Naive thymus-derived CD8-positive, alpha-beta T cell (primary cell): ENCODE results near the gene OSTF1. TPM values are rescaled to one million over a fixed set of nuclear protein-coding genes. Genes with fewer than 3 reads are reported as not detected.

Experiments
- ATAC-seq, 2 donors: fragments of 150-1000 bp; cut with Tn5 transposase in 1 of 2; sonication (Bioruptor Pico), chemical (Tn5 transposase) in 1 of 2; 1 replicate in 1 of 2; 2 replicates in 1 of 2; pipeline ENCODE4 v1.10.0; 2021; ENCODE audit warnings: mild to moderate bottlenecking in 2 of 2, moderate library complexity in 2 of 2
- POLR2A ChIA-PET: fragments of 350-600 bp; sonication (Branson Sonifier 250); formaldehyde crosslinking; loops from one replicate; lab custom pipeline; 2021; ENCODE audit warnings: antibody characterized with exemption; lab: Charles Lee
- DNase-seq, 10 donors: peaks; one replicate each; pipeline versions ENCODE4 v3.0.0 to v3.0.0-alpha.2; 2020 to 2022
- H3K27ac Mint-ChIP-seq, 10 donors: one replicate each; pipeline ENCODE4 v1.8.0; 2020 to 2022; ENCODE audit warnings: mild to moderate bottlenecking in 10 of 10, mixed read lengths in 10 of 10, moderate library complexity in 4 of 10, inconsistent platforms in 1 of 10
- H3K27me3 Mint-ChIP-seq, 5 donors: one replicate each; pipeline ENCODE4 v1.8.0; 2021 to 2022; ENCODE audit warnings: mixed read lengths in 5 of 5
- H3K36me3 Mint-ChIP-seq, 3 donors: one replicate each; pipeline ENCODE4 v1.8.0; 2020 to 2022; ENCODE audit warnings: mixed read lengths in 3 of 3, mild to moderate bottlenecking in 2 of 3, inconsistent platforms in 1 of 3
- H3K4me1 Mint-ChIP-seq, 4 donors: one replicate each; pipeline ENCODE4 v1.8.0; 2021 to 2022; ENCODE audit warnings: mixed read lengths in 4 of 4
- H3K4me3 Mint-ChIP-seq, 10 donors: one replicate each; pipeline ENCODE4 v1.8.0; 2020 to 2022; ENCODE audit warnings: mild to moderate bottlenecking in 10 of 10, mixed read lengths in 10 of 10, moderate library complexity in 6 of 10, inconsistent platforms in 1 of 10
- H3K9me3 Mint-ChIP-seq, 9 donors: one replicate each; pipeline ENCODE4 v1.8.0; 2020 to 2022; ENCODE audit warnings: mixed read lengths in 9 of 9, mild to moderate bottlenecking in 3 of 9, inconsistent platforms in 1 of 9, moderate library complexity in 1 of 9
- polyA plus RNA-seq, 3 donors: library from polyadenylated mRNA; unstranded; fragments of 300-500 nt; fragmentation: Illumina TruSeq; gene quantifications; one replicate each; pipeline ENCODE4 v1.2.3, GENCODE V29; 2021
- total RNA-seq, 8 experiments: library from RNA in 2 of 8; stranded (reverse) in 2 of 8; gene quantifications; one replicate each; pipeline ENCODE4 v1.2.3 and lab custom pipeline; 2021 to 2026

The OSTF1 gene
- total and polyA plus RNA-seq, 5 experiments from 2014 or later, result 51.6 to 151 (median 131) TPM

DNA sequence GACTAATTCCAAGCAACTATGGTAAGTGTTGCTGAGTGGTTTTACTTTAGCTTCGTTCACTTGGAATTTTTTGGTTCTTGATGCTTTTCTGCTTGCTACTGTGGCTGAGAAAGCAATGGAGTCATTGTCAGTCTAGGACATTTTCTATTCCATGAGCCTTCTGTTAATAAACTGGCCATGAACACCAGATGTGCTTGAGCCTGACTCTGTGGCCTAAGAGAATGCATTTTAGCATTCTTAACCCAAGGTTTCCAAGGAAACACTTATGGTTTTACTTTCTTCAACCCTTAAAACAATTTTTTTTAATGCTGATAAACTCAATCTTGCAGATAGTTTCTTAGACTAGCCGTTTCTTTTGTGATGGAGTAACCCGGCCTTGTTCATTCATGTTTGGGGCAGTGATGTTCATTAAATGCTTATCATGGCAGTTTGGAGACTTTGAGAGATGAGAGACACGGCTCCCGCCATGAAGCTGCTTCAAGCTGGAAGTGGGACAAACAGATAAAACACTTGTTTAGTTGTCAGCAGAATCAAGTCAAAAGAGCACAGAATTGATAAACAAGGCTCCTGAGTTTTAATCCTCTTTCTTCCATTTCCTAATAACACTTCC lies 42.4 kb downstream of the OSTF1 start:
- H3K4me1 Mint-ChIP-seq, result peaks cover 6 to 38% (median 31%) of the 10 kb centered on the region in 4 donors
- POLR2A ChIA-PET, result no interaction called here
- no peaks in the 10 kb centered on the region for H3K9me3 Mint-ChIP-seq

GRCh38 chr9:75131700-75132099 lies 43.4 kb downstream of the OSTF1 start:
- Mint-ChIP-seq H3K4me3 (no peak overlapping the region), H3K4me1 (peaks cover 6 to 32% (median 28%) of the 10 kb centered on the region in 4 donors), H3K9me3 (no peaks in the 10 kb centered on the region), H3K36me3 (peaks cover 26 to 81% (median 46%) of the 10 kb centered on the region in 3 donors), H3K27me3 (no peaks in the 10 kb centered on the region), H3K27ac (peak overlapping the region; percentile 0 to 88 (median 50))
- POLR2A ChIA-PET, result no interaction called here
- DNase-seq (no peak), ATAC-seq (no peak)

More for the DNA sequence above, 42.4 kb downstream of the OSTF1 start:
- DNase-seq, result no peak
- H3K36me3 Mint-ChIP-seq, result peaks cover 21 to 74% (median 39%) of the 10 kb centered on the region in 3 donors
- no peak for ATAC-seq
- no peaks in the 10 kb centered on the region for H3K27me3 Mint-ChIP-seq
- H3K27ac Mint-ChIP-seq, result peak overlapping the region in 8 of 10 donors; percentile 2 to 63 (median 48)
- no peak overlapping the region for H3K4me3 Mint-ChIP-seq

DNA sequence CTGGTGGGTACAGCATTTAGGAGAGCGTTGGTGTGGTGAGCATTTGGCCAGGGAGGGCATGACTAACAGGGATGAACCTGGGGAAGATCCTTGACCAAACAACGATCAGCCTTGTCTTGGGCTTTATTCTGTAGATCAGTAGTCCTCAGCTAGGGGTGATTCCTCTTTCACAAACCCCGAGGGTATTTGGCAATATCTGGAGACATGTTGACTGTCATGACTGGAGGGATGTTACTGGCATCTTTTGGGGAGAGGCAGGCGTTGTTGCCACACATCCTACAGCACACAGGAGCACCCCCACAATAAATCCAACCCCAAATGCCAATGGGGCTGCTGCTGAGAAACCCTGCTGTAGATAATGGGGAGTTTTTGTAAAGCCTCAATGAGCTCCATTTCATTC lies 43.9 kb downstream of the OSTF1 start:
- no peaks in the 10 kb centered on the region for H3K27me3 Mint-ChIP-seq
- H3K4me3 Mint-ChIP-seq, result no peak overlapping the region
- H3K27ac Mint-ChIP-seq, result peak overlapping the region; percentile 0 to 88 (median 50)
- ATAC-seq, result no peak
- H3K4me1 Mint-ChIP-seq, result peaks cover 8 to 33% (median 29%) of the 10 kb centered on the region in 4 donors
- POLR2A ChIA-PET, result no interaction called here
- DNase-seq, result no peak
- no peaks in the 10 kb centered on the region for H3K9me3 Mint-ChIP-seq
- H3K36me3 Mint-ChIP-seq, result peaks cover 31 to 86% (median 50%) of the 10 kb centered on the region in 3 donors

DNA sequence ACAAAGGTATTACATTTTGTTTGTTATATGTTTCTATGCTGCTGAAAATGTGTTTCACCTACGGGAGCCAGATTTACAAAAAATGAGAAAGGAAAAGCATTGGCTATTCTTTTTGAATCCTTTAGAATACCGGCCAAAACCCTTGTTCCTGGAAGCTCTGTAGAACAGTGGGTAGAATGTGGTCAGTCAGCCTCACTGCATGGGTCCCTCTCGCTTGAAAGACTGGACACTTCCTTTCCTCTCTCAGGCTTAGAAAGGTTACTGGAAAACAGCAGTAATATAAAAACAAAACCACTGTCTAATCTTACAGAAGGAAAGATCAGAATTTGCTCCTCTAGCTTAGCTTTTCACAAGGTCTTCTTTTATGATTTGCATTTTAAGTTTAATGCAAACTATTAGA lies 45.1 kb downstream of the OSTF1 start:
- Mint-ChIP-seq H3K36me3 (peaks cover 32 to 84% (median 52%) of the 10 kb centered on the region in 3 donors), H3K27me3 (no peaks in the 10 kb centered on the region), H3K4me3 (no peak overlapping the region), H3K27ac (peak overlapping the region in 9 of 10 donors; percentile 30 to 89 (median 62)), H3K9me3 (no peaks in the 10 kb centered on the region), H3K4me1 (peaks cover 16 to 45% (median 34%) of the 10 kb centered on the region in 4 donors)
- POLR2A ChIA-PET, result interaction anchor here (0.7 kb wide), 1 partner anchor 45 kb away, joined by 3 read pairs; the partner anchor contains the start of gene OSTF1
- DNase-seq (no peak), ATAC-seq (no peak)

DNA sequence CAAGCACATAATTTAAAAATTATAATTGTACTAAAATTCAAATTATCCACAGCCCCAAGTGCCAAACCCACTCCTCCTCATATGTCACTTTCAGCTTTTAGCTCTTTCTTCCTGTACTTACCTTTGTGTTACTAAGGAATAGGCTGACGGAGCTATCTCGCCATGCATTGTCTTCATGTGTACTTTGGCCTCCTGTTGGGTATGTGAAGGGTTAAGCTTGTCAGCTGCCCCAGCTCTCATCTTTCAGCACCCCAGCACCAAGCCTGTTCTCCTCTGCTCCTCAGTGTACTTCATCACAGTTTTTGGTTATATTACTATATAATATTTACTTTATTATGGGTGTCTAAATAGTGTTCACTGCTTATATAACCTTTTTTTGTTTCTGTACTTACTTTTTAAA lies 46.2 kb downstream of the OSTF1 start:
- DNase-seq (no peak), ATAC-seq (no peak)
- Mint-ChIP-seq H3K9me3 (no peaks in the 10 kb centered on the region), H3K4me1 (peaks cover 20 to 56% (median 39%) of the 10 kb centered on the region in 4 donors), H3K27ac (peak overlapping the region in 7 of 10 donors; percentile 19 to 73 (median 53)), H3K27me3 (no peaks in the 10 kb centered on the region), H3K4me3 (no peak overlapping the region), H3K36me3 (peaks cover 32 to 76% (median 44%) of the 10 kb centered on the region in 3 donors)
- POLR2A ChIA-PET, result interaction anchor here (0.5 to 0.7 kb wide), 3 partner anchors 18 to 47 kb away, joined by 3 to 5 read pairs (median 3); partner anchors contain the start of gene NMRK1

GRCh38 chr9:75138260-75139040 lies 50.1 kb downstream of the OSTF1 start:
- Mint-ChIP-seq H3K4me1 (peaks cover 30 to 61% (median 59%) of the 10 kb centered on the region in 4 donors), H3K9me3 (peaks cover 0 to 2% (median 0%) of the 10 kb centered on the region in 9 donors), H3K27me3 (no peaks in the 10 kb centered on the region), H3K36me3 (peaks cover 31 to 69% (median 45%) of the 10 kb centered on the region in 3 donors), H3K4me3 (peak overlapping the region in 8 of 10 donors; percentile 21 to 73 (median 46)), H3K27ac (peak overlapping the region; percentile 22 to 92 (median 88))
- ATAC-seq (peak; percentile 37 to 73), DNase-seq (no peak)
- POLR2A ChIA-PET, result interaction anchor here (0.5 to 1.8 kb wide), 5 partner anchors 7 to 110 kb away, joined by 3 to 6 read pairs (median 3); no protein-coding TSS in a partner anchor

DNA sequence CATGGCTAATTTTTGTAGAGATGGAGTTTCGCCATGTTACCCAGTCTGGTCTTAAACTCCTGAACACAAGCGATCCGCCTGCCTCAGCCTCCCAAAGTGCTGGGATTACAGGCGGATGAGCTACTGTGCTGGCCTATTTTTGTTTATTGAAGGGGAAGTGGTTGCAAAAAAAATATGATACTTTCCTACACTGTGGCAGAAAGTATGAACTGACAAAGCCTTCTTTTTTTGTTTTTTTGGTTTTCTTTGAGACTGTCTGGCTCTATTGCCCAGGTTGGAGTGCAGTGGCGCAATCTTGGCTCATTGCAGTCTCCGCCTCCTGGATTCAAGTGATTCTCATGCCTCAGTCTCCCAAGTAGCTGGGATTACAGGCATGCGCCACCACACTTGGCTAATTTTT lies 50.9 kb downstream of the OSTF1 start:
- ATAC-seq (no peak), DNase-seq (no peak)
- Mint-ChIP-seq H3K4me1 (peaks cover 33 to 66% (median 64%) of the 10 kb centered on the region in 4 donors), H3K9me3 (peaks cover 0 to 9% (median 3%) of the 10 kb centered on the region in 9 donors), H3K4me3 (peak overlapping the region in 8 of 10 donors; percentile 21 to 73 (median 46)), H3K27me3 (no peaks in the 10 kb centered on the region), H3K27ac (peak overlapping the region; percentile 22 to 92 (median 86)), H3K36me3 (peaks cover 39 to 71% (median 48%) of the 10 kb centered on the region in 3 donors)
- POLR2A ChIA-PET, result interaction anchor here (0.5 to 1.8 kb wide), 4 partner anchors 9 to 111 kb away, joined by 3 to 6 read pairs (median 3); no protein-coding TSS in a partner anchor

DNA sequence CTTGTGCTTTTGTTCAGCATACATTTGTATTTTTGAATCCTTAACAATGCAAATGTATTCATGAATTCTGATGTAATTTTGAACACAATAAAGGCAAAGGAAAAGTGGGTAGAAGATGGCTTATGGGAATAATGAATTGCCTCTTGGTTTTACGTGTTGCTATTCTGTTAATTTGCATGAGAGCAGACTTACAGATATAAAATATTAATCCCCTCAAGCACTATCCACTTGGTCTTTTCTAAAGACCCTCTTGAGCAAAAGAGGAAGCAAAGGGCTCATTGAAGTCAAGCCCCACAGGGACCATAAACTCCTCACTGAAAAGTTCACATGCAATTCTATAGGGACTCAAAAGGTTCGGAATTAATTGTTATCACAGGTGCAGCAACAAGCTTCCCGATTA lies 51.9 kb downstream of the OSTF1 start:
- H3K36me3 Mint-ChIP-seq, result peaks cover 40 to 71% (median 53%) of the 10 kb centered on the region in 3 donors
- DNase-seq (no peak), ATAC-seq (no peak)
- H3K27ac Mint-ChIP-seq, result peak overlapping the region in 7 of 10 donors; percentile 4 to 92 (median 34)
- POLR2A ChIA-PET, result no interaction called here
- no peaks in the 10 kb centered on the region for H3K27me3 Mint-ChIP-seq
- H3K4me1 Mint-ChIP-seq, result peaks cover 35 to 76% (median 64%) of the 10 kb centered on the region in 4 donors
- H3K9me3 Mint-ChIP-seq, result peaks cover 5 to 18% (median 13%) of the 10 kb centered on the region in 9 donors
- H3K4me3 Mint-ChIP-seq, result peak overlapping the region in 1 of 10 donors; percentile 15

GRCh38 chr9:75142202-75142601 lies 53.9 kb downstream of the OSTF1 start:
- POLR2A ChIA-PET, result interaction anchor here (0.7 to 1.9 kb wide), 2 partner anchors 15 to 54 kb away, joined by 3 to 10 read pairs; partner anchors contain the start of genes NMRK1 and OSTF1
- peak overlapping the region; percentile 79 to 91 (median 84) for H3K27ac Mint-ChIP-seq
- H3K4me3 Mint-ChIP-seq, result peak overlapping the region in 9 of 10 donors; percentile 8 to 77 (median 52)

DNA sequence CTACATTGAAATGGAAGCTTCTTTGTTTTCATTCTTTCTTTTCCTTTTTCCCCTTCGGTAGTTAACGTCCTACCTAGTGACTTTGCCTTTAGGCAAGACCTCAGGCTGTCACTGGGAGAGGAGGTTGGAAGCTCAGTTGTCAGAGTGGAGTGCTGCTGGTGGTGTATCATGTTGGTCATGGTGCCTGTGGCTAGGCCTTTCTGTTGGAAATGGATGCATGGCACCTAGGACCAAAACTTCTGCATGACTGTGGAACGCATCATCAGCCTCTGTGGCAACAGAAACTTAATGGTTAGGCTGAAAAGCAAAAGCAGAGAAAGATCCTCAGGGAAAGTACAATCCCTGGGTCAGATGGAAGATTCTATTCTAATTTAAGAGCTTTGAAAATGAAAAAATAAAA lies 57.9 kb downstream of the OSTF1 start:
- Mint-ChIP-seq H3K27me3 (no peaks in the 10 kb centered on the region), H3K4me1 (peaks cover 28 to 91% (median 73%) of the 10 kb centered on the region in 4 donors), H3K4me3 (peak overlapping the region in 7 of 10 donors; percentile 12 to 60 (median 41)), H3K36me3 (peaks cover 34 to 45% (median 43%) of the 10 kb centered on the region in 3 donors), H3K27ac (peak overlapping the region; percentile 58 to 86 (median 76)), H3K9me3 (peaks cover 6 to 19% (median 14%) of the 10 kb centered on the region in 9 donors)
- DNase-seq (no peak), ATAC-seq (no peak)
- POLR2A ChIA-PET, result interaction anchor here (1.1 to 1.8 kb wide), 3 partner anchors 8 to 58 kb away, joined by 3 to 5 read pairs (median 5); partner anchors contain the start of genes NMRK1 and OSTF1

More at GRCh38 chr9:75142202-75142601, 53.9 kb downstream of the OSTF1 start:
- ATAC-seq (peak; percentile 46 to 48), DNase-seq (no peak)
- Mint-ChIP-seq H3K4me1 (peaks cover 33 to 90% (median 73%) of the 10 kb centered on the region in 4 donors), H3K9me3 (peaks cover 6 to 19% (median 14%) of the 10 kb centered on the region in 9 donors), H3K27me3 (no peaks in the 10 kb centered on the region), H3K36me3 (peaks cover 35 to 63% (median 51%) of the 10 kb centered on the region in 3 donors)

GRCh38 chr9:75147638-75148037 lies 59.3 kb downstream of the OSTF1 start:
- H3K9me3 Mint-ChIP-seq, result peaks cover 6 to 19% (median 14%) of the 10 kb centered on the region in 9 donors
- H3K27ac Mint-ChIP-seq, result peak overlapping the region; percentile 73 to 96 (median 87)
- H3K4me3 Mint-ChIP-seq, result peak overlapping the region; percentile 26 to 89 (median 76)
- ATAC-seq (peak; percentile 64 to 75), DNase-seq (peak in 4 of 10 donors; percentile 11 to 59 (median 50))
- no peaks in the 10 kb centered on the region for H3K27me3 Mint-ChIP-seq
- H3K36me3 Mint-ChIP-seq, result peaks cover 30 to 36% (median 36%) of the 10 kb centered on the region in 3 donors
- peaks cover 27 to 94% (median 77%) of the 10 kb centered on the region in 4 donors for H3K4me1 Mint-ChIP-seq
- POLR2A ChIA-PET, result interaction anchor here (0.9 to 4.2 kb wide), 5 partner anchors 9 to 119 kb away, joined by 3 to 47 read pairs (median 6); partner anchors contain the start of genes CARNMT1, NMRK1 and OSTF1
